GM12878 (cell line): ENCODE results near the gene CD244. TPM values are rescaled to one million over a fixed set of nuclear protein-coding genes. Genes with fewer than 3 reads are reported as not detected.

Experiments
- ATAC-seq: fragments of 200-7000 bp; cut with Tn5 transposase; 3 replicates; pipeline ENCODE4 v1.9.1; 2020; ENCODE audit warnings: mild to moderate bottlenecking, moderate library complexity
- BruUV-seq: library from RNA; stranded (reverse); fragments of 400-500 nt; replicated peaks from 2 replicates; lab custom pipeline; 2021; lab: Mats Ljungman, UMichigan
- CTCF ChIA-PET: fragments of 300-600 bp; sonication (Branson Sonifier 250); formaldehyde crosslinking; extraction: SDS; loops from one replicate; lab custom pipeline; 2021; ENCODE audit warnings: inconsistent platforms; lab: Yijun Ruan, JAX
- POLR2A ChIA-PET: fragments of 350-600 bp; formaldehyde crosslinking; extraction: SDS; loops from one replicate; lab custom pipeline; 2021; ENCODE audit warnings: inconsistent platforms; lab: Charles Lee
- RAD21 ChIA-PET: fragments of 300-600 bp; sonication (Branson Sonifier 250); formaldehyde crosslinking; loops from one replicate; lab custom pipeline; 2023; ENCODE audit warnings: antibody characterized with exemption; ENCODE audit not compliant: unreplicated experiment; lab: Charles Lee
- SMC1A ChIA-PET: fragments of 300-600 bp; sonication (Branson Sonifier 250); formaldehyde crosslinking; loops from one replicate; lab custom pipeline; 2023; ENCODE audit not compliant: unreplicated experiment, uncharacterized antibody; lab: Charles Lee
- DNase-seq: peaks from one replicate; pipeline ENCODE4 v3.0.0-alpha.2; 2011; ENCODE audit warnings: low read depth, low spot score
- FAIRE-seq: peaks from 3 replicates; lab custom pipeline; 2011; peaks lifted over from hg19 to GRCh38; lab: Jason Lieb, UNC
- H2AFZ ChIP-seq: 2 replicates; pipeline ENCODE4 v1.6.0; 2011; ENCODE audit warnings: low read depth, low read length, control low read depth; ENCODE audit not compliant: control insufficient read depth
- H3K27ac ChIP-seq: 2 replicates; pipeline ENCODE4 v1.5.1; 2011; ENCODE audit warnings: control low read depth; ENCODE audit not compliant: control insufficient read depth, insufficient read depth
- H3K27me3 ChIP-seq, 2 experiments: replicated peaks in 1 of 2; 2 replicates each; pipeline versions ENCODE4 v1.6.0 to v1.6.1; 2011; ENCODE audit warnings: low read length in 1 of 2; ENCODE audit not compliant: control insufficient read depth in 2 of 2, insufficient read depth in 2 of 2
- H3K36me3 ChIP-seq, 2 experiments: 2 replicates each; pipeline ENCODE4 v1.5.1; 2011; ENCODE audit warnings: low read length in 1 of 2; ENCODE audit not compliant: control insufficient read depth in 2 of 2, insufficient read depth in 2 of 2
- H3K4me1 ChIP-seq: 2 replicates; pipeline ENCODE4 v1.6.1; 2011; ENCODE audit warnings: mild to moderate bottlenecking, low read length, moderate library complexity, mixed read lengths; ENCODE audit not compliant: control insufficient read depth, insufficient read depth
- H3K4me2 ChIP-seq: 2 replicates; pipeline ENCODE4 v1.6.0; 2011; ENCODE audit warnings: control low read depth; ENCODE audit not compliant: control insufficient read depth, insufficient read depth
- H3K4me3 ChIP-seq: fragments of 200-600 bp; sonication (generic); 2 replicates; pipeline ENCODE4 v1.5.1; 2016
- H3K79me2 ChIP-seq: 2 replicates; pipeline ENCODE4 v1.6.0; 2011; ENCODE audit warnings: low read length; ENCODE audit not compliant: control insufficient read depth, insufficient read depth
- H3K9ac ChIP-seq: 2 replicates; pipeline ENCODE4 v1.8.0; 2011; ENCODE audit warnings: low read length, control low read depth, mixed read lengths; ENCODE audit not compliant: control insufficient read depth, insufficient read depth
- H3K9me3 ChIP-seq: replicated peaks from 3 replicates; pipeline ENCODE4 v1.5.1; 2011; ENCODE audit warnings: mild to moderate bottlenecking, low read length; ENCODE audit not compliant: control insufficient read depth, insufficient read depth
- H4K20me1 ChIP-seq: 2 replicates; pipeline ENCODE4 v1.6.0; 2011; ENCODE audit not compliant: control insufficient read depth, insufficient read depth
- CBX5 ChIP-seq: sonication (generic); IDR thresholded peaks from 2 replicates; pipeline ENCODE4 v1.6.1; 2016; ENCODE audit warnings: low read depth, moderate library complexity, mild to moderate bottlenecking, inconsistent platforms
- CHD2 ChIP-seq: IDR thresholded peaks from 2 replicates; pipeline ENCODE4 v1.6.1; 2011; ENCODE audit warnings: low read depth, low read length, improper control_type of control experiment, borderline replicate concordance
- CREB1 ChIP-seq: IDR thresholded peaks from 2 replicates; pipeline ENCODE4 v1.6.1; 2012; ENCODE audit warnings: low read depth, mild to moderate bottlenecking, inconsistent platforms
- KAT2A ChIP-seq: conservative IDR thresholded peaks from 2 replicates; pipeline ENCODE4 v1.6.1; 2011; ENCODE audit warnings: low read depth, low read length; ENCODE audit not compliant: control insufficient read depth
- MYC ChIP-seq: IDR thresholded peaks from 2 replicates; pipeline ENCODE4 v1.6.1; 2011; ENCODE audit warnings: mild to moderate bottlenecking, low read length, moderate library complexity, inconsistent platforms; ENCODE audit not compliant: insufficient read depth, insufficient replicate concordance, insufficient read length, severe bottlenecking
- RAD51 ChIP-seq: fragments of 450-650 bp; IDR thresholded peaks from 2 replicates; pipeline ENCODE4 v1.6.1; 2016; ENCODE audit warnings: moderate library complexity, mild to moderate bottlenecking, inconsistent platforms
- ZBTB40 ChIP-seq: fragments of 450-650 bp; IDR thresholded peaks from 2 replicates; pipeline ENCODE4 v1.6.1; 2016; ENCODE audit warnings: mild to moderate bottlenecking, moderate library complexity, borderline replicate concordance
- ZNF207 ChIP-seq: fragments of 450-650 bp; IDR thresholded peaks from 2 replicates; pipeline ENCODE4 v1.6.1; 2014; ENCODE audit warnings: antibody characterized with exemption, mild to moderate bottlenecking, borderline replicate concordance
- ZNF592 ChIP-seq: fragments of 450-650 bp; IDR thresholded peaks from 2 replicates; pipeline ENCODE4 v1.6.1; 2017; ENCODE audit warnings: mild to moderate bottlenecking, moderate library complexity
- WGBS: methylation state at CpG from one replicate; pipeline ENCODE4 v1.1.6; 2016; ENCODE audit warnings: low lambda C conversion rate; ENCODE audit not compliant: insufficient replicate concordance, insufficient coverage; ENCODE audit errors: missing lambda C conversion rate; 5-methylcytosine and 5-hydroxymethylcytosine counted together
- in situ Hi-C: fragments of 300-500 bp; cut with MboI; formaldehyde crosslinking; loops from 9 replicates; pipeline ENCODE4 v1.14.3; 2018; ENCODE audit warnings: mixed read lengths
- intact Hi-C: fragments of 100-400 bp; cut with micrococcal nuclease; formaldehyde crosslinking; loops from one replicate; pipeline ENCODE4 v1.14.2; 2022; ENCODE audit not compliant: unreplicated experiment
- polyA plus RNA-seq, 11 experiments: library from polyadenylated mRNA; depleted of rRNA in 4 of 11; unstranded in 6 of 11; stranded (reverse) in 5 of 11; fragments of >200 nt; fragmentation: Nextera tagmentation in 4 of 11; fragmentation: Illumina TruSeq in 1 of 11; extraction: Ambion mirVana in 4 of 11; extraction: Trizol in 1 of 11; gene quantifications; 1 replicate in 1 of 11; 2 replicates in 10 of 11; pipeline versions ENCODE4 v1.2.1 to v1.2.3, GENCODE V29; 2011 to 2016; ENCODE audit warnings: inconsistent platforms in 2 of 11, missing spikeins in 2 of 11, low read depth in 1 of 11
- total RNA-seq, 4 experiments: library from RNA; depleted of rRNA in 3 of 4; stranded (reverse); fragments of >200 nt in 3 of 4; fragmentation: Illumina TruSeq in 1 of 4; extraction: Trizol in 1 of 4; gene quantifications; 2 replicates each; pipeline versions ENCODE4 v1.2.1 to v1.2.3, GENCODE V29; 2013 to 2021
- TF ChIP-seq, protein P1 (sequence below): IDR thresholded peaks from 2 replicates; pipeline ENCODE4 v1.6.1; 2011; ENCODE audit warnings: mild to moderate bottlenecking, low read depth, low read length, moderate library complexity; ENCODE audit not compliant: insufficient replicate concordance

The CD244 gene
- total and polyA plus RNA-seq, 10 of the 15 experiments (the other 5 are each of a cell fraction or from before 2014, with no cell fraction given) = 0.24 to 13.6 (median 0.73) TPM

- no peak for DNase-seq
- in situ Hi-C loops = no loop called here
- no peak overlapping the region for H2AFZ ChIP-seq
- H3K36me3 ChIP-seq = no peaks in the 10 kb centered on the region
- no peaks in the 10 kb centered on the region for H3K79me2 ChIP-seq
- H3K4me1 ChIP-seq = no peaks in the 10 kb centered on the region
- ChIA-PET CTCF (no interaction called here), POLR2A (no interaction called here), SMC1A (no interaction called here), RAD21 (no interaction called here)
- H3K4me2 ChIP-seq = no peak overlapping the region
- no peak for FAIRE-seq
- no peak overlapping the region for H3K4me3 ChIP-seq
- no peaks in the 10 kb centered on the region for H4K20me1 ChIP-seq
- no peak overlapping the region for H3K9ac ChIP-seq
- H3K9me3 ChIP-seq = no peaks in the 10 kb centered on the region
- BruUV-seq = no TSS peak
- ATAC-seq = no peak
- no peak overlapping the region for H3K27ac ChIP-seq
- no peaks in the 10 kb centered on the region; a peak in 1 of 4 replicates for H3K27me3 ChIP-seq
- intact Hi-C loops = no loop called here
- WGBS = 47% methylated on average over 2 of the region's 2 CpGs
- TF ChIP-seq CREB1 (no peak), ZBTB40 (no peak), KAT2A (no peak), CHD2 (no peak), CBX5 (no peak), RAD51 (no peak), ZNF592 (no peak), MYC (no peak), ZNF207 (no peak)
- TF ChIP-seq, protein P1, sequence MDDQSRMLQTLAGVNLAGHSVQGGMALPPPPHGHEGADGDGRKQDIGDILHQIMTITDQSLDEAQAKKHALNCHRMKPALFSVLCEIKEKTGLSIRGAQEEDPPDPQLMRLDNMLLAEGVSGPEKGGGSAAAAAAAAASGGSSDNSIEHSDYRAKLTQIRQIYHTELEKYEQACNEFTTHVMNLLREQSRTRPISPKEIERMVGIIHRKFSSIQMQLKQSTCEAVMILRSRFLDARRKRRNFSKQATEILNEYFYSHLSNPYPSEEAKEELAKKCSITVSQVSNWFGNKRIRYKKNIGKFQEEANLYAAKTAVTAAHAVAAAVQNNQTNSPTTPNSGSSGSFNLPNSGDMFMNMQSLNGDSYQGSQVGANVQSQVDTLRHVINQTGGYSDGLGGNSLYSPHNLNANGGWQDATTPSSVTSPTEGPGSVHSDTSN = no peak
Measured at GRCh38 chr1:160901768-160902167, 39.1 kb upstream of the CD244 start.
